Natural killer cell treated with Interleukin-12 subunit alpha and Interleukin-12 subunit beta and Interleukin-15 and Interleukin-18, amount 100 ng/mL, for 72 hours (primary cell): ENCODE results near the gene TMEM139. TPM values are rescaled to one million over a fixed set of nuclear protein-coding genes. Genes with fewer than 3 reads are reported as not detected.

ENCODE experiments used
- ATAC-seq, 2 donors: fragments of 150-1000 bp; cut with Tn5 transposase in 1 of 2; sonication (Bioruptor Pico), chemical (Tn5 transposase) in 1 of 2; 2 replicates each; pipeline ENCODE4 v1.10.0; 2021
- DNase-seq: peaks from one replicate; pipeline ENCODE4 v3.0.0; 2022; ENCODE audit warnings: low spot score
- H3K27ac Mint-ChIP-seq, 2 donors: 1 replicate in 1 of 2; 2 replicates in 1 of 2; pipeline ENCODE4 v1.8.0; 2022; ENCODE audit warnings: mixed read lengths in 2 of 2, mild to moderate bottlenecking in 1 of 2, moderate library complexity in 1 of 2
- H3K27me3 Mint-ChIP-seq, 2 donors: 1 replicate in 1 of 2; 2 replicates in 1 of 2; pipeline ENCODE4 v1.8.0; 2022; ENCODE audit warnings: mixed read lengths in 2 of 2
- H3K36me3 Mint-ChIP-seq: one replicate; pipeline ENCODE4 v1.8.0; 2022; ENCODE audit warnings: mixed read lengths
- H3K4me1 Mint-ChIP-seq, 2 donors: 1 replicate in 1 of 2; 2 replicates in 1 of 2; pipeline ENCODE4 v1.8.0; 2022; ENCODE audit warnings: low read depth in 2 of 2, mixed read lengths in 2 of 2, mild to moderate bottlenecking in 1 of 2
- H3K4me3 Mint-ChIP-seq: one replicate; pipeline ENCODE4 v1.8.0; 2022; ENCODE audit warnings: mixed read lengths
- H3K9me3 Mint-ChIP-seq: 2 replicates; pipeline ENCODE4 v1.8.0; 2022; ENCODE audit warnings: mixed read lengths
- total RNA-seq, 2 donors: library from RNA; stranded (reverse); gene quantifications; one replicate each; pipeline ENCODE4 v1.2.3, GENCODE V29; 2022

TMEM139 gene
- total RNA-seq, 2 donors from 2014 or later = not detected

- H3K27me3 Mint-ChIP-seq = peaks cover 0 to 2% of the 10 kb centered on the region in 2 donors
- peak overlapping the region in 1 of 2 donors; percentile 1 for H3K27ac Mint-ChIP-seq
- no peaks in the 10 kb centered on the region for H3K9me3 Mint-ChIP-seq
- no peaks in the 10 kb centered on the region for H3K36me3 Mint-ChIP-seq
- ATAC-seq (no peak), DNase-seq (no peak)
- H3K4me1 Mint-ChIP-seq = peaks cover 14 to 15% of the 10 kb centered on the region in 2 donors
- no peak overlapping the region for H3K4me3 Mint-ChIP-seq
Observed at GRCh38 chr7:143327903-143328302, 43.1 kb downstream of the TMEM139 start.

DNA sequence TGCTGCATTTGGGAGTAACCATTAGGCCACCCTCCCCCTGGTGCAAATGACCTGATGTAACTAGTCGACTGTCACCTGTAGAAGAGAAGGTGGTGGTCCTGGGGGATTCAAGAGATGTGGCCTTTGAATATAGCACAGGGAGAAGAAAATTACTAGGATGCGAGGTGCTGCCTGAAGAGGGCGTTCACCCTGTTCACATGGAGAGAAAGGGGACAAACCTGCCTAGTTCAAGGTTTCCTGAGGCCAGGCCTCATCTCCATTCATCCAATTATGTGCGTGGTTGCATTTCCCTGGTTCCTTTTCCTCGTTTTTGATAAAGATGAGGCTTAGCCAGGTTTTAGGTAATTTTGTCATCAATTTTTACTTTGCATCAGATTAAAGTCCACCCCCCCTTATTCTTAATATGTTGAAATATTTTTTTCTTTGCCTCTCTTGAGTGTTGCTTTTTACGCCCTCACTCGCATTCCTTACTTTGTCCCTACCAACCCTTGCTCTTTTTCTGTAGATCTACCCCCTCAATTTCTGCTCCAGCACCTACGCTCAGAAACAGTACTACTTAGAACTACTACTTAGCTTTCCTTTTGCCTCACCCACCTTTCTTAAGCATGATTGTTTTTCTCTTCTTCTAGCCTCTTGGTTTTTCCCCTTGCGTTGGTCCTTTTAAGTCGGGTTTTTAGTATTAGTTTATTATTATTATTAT lies 44.9 kb downstream of the TMEM139 start:
- peaks cover 0 to 2% of the 10 kb centered on the region in 2 donors for H3K27me3 Mint-ChIP-seq

DNA sequence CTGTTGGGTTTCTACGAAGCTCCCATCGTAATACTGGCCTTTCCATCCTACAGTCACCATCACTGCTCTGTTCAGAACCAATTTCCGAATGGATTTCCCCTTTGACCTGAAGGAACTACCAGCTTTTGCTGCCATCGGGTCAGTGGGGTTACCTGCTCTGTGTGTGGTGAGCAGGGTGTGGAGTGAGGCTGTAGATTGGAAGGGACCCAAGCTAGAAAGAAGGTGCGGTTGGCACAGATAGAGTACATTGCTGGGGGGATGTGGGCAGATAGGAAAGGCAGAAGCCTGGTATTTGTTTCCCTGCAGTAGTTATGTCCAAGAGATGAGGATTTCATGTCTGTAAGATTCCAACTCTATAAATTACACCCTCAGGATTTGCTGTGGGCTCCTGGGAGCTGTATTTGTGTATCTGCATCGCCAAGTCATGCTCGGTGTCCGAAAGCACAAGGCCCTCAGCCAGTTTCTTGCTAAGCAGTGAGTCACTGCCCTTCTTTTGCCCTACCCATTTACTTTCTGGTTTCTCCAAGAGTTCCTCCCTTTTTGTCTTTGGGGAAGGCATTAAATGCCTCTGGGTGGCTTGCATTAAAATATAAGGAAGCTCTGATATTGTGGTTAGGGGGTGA lies 46.5 kb downstream of the TMEM139 start:
- DNase-seq = no peak
- no peaks in the 10 kb centered on the region for H3K9me3 Mint-ChIP-seq
- peaks cover 6 to 7% of the 10 kb centered on the region in 2 donors for H3K27me3 Mint-ChIP-seq
- peaks cover 0 to 3% of the 10 kb centered on the region in 2 donors for H3K4me1 Mint-ChIP-seq
- H3K27ac Mint-ChIP-seq = no peak overlapping the region
- ATAC-seq = no peak
- no peak overlapping the region for H3K4me3 Mint-ChIP-seq
- no peaks in the 10 kb centered on the region for H3K36me3 Mint-ChIP-seq

More for the DNA sequence above, 44.9 kb downstream of the TMEM139 start:
- Mint-ChIP-seq H3K4me1 (peaks cover 12 to 15% of the 10 kb centered on the region in 2 donors), H3K9me3 (no peaks in the 10 kb centered on the region), H3K36me3 (no peaks in the 10 kb centered on the region), H3K4me3 (no peak overlapping the region), H3K27ac (no peak overlapping the region)
- DNase-seq = no peak
- no peak for ATAC-seq

GRCh38 chr7:143334244-143334643 lies 49.5 kb downstream of the TMEM139 start:
- ATAC-seq = no peak
- Mint-ChIP-seq H3K27ac (no peak overlapping the region), H3K4me1 (no peaks in the 10 kb centered on the region), H3K27me3 (peaks cover 9 to 14% of the 10 kb centered on the region in 2 donors), H3K36me3 (no peaks in the 10 kb centered on the region), H3K4me3 (no peak overlapping the region), H3K9me3 (no peaks in the 10 kb centered on the region)
- DNase-seq = no peak

GRCh38 chr7:143337216-143337615 lies 52.5 kb downstream of the TMEM139 start:
- Mint-ChIP-seq H3K9me3 (no peaks in the 10 kb centered on the region), H3K4me3 (no peak overlapping the region), H3K4me1 (no peaks in the 10 kb centered on the region), H3K27me3 (peaks cover 14 to 23% of the 10 kb centered on the region in 2 donors), H3K36me3 (no peaks in the 10 kb centered on the region), H3K27ac (no peak overlapping the region)
- no peak for ATAC-seq
- DNase-seq = no peak

Other genes starting within 250 kb of the TMEM139 start
- gene OR6V1, start 232.6 kb upstream of the TMEM139 start, total RNA-seq = not detected
- gene PIP, start 152.9 kb upstream of the TMEM139 start, total RNA-seq = not detected
- not detected for gene TAS2R39, start 101.5 kb upstream of the TMEM139 start, total RNA-seq
- not detected for gene TAS2R40, start 62.9 kb upstream of the TMEM139 start, total RNA-seq
- 100 to 1,000 TPM; 133 to 233 TPM for gene GSTK1, start 21.5 kb upstream of the TMEM139 start, total RNA-seq
- gene CASP2, start 3.4 kb downstream of the TMEM139 start, total RNA-seq = 10 to 100 TPM; 67.8 to 94.2 TPM
- gene CLCN1, start 31.2 kb downstream of the TMEM139 start, total RNA-seq = under 1 TPM in 1 of 2 donors, not detected in 1; 0.10 TPM
- gene FAM131B, start 77.8 kb downstream of the TMEM139 start, total RNA-seq = 1 to 10 TPM; 2.9 TPM
- gene ZYX, start 96.4 kb downstream of the TMEM139 start, total RNA-seq = 100 to 1,000 TPM in 1 of 2 donors, 10 to 100 TPM in 1; 81.6 to 114 TPM
- under 1 TPM in 1 of 2 donors, not detected in 1; 0.21 TPM for gene EPHA1, start 123.9 kb downstream of the TMEM139 start, total RNA-seq
- gene TAS2R60, start 158.5 kb downstream of the TMEM139 start, total RNA-seq = not detected
- not detected for gene TAS2R41, start 192.9 kb downstream of the TMEM139 start, total RNA-seq